ENCODE measurements around the gene P4HA2. TPM values are rescaled to one million over a fixed set of nuclear protein-coding genes. Genes with fewer than 3 reads are reported as not detected.

The P4HA2 gene
- total and polyA plus RNA-seq, 2 of the 13 experiments (the other 11 are each of a cell fraction or from before 2014, with no cell fraction given): 37.7 to 126 TPM

- TF ChIP-seq CC2D1A (CRISPR knock-in tag; IDR thresholded peaks at IDR 0.05) (no peak), TBP (CRISPR knock-in tag; IDR thresholded peaks at IDR 0.05) (no peak), ZFP90 (CRISPR knock-in tag; IDR thresholded peaks at IDR 0.05; ENCODE audit: borderline replicate concordance) (0 out of 2 replicates have a peak, but pooled peaks have one; percentile 59), ZFP37 (CRISPR knock-in tag; IDR thresholded peaks at IDR 0.05; ENCODE audit: borderline replicate concordance) (no peak), FOXJ3 (CRISPR knock-in tag; IDR thresholded peaks at IDR 0.05; ENCODE audit: borderline replicate concordance) (0 out of 2 replicates have a peak, but pooled peaks have one; percentile 21), NBN (conservative IDR thresholded peaks at IDR 0.05) (no peak), CEBPG (CRISPR knock-in tag; IDR thresholded peaks at IDR 0.05) (no peak), ZNF510 (CRISPR knock-in tag; IDR thresholded peaks at IDR 0.05; ENCODE audit: low read depth) (no peak), ZBTB49 (CRISPR knock-in tag; IDR thresholded peaks at IDR 0.05; ENCODE audit: borderline replicate concordance) (no peak), IKZF4 (CRISPR knock-in tag; IDR thresholded peaks at IDR 0.05; ENCODE audit: borderline replicate concordance, low read depth, not compliant biosample characterization) (no peak), XRCC5 (optimal IDR thresholded peaks at IDR 0.05; ENCODE audit: low read length) (peak; percentile 31), MIXL1 (CRISPR knock-in tag; IDR thresholded peaks at IDR 0.05) (no peak), POGK (CRISPR knock-in tag; conservative IDR thresholded peaks at IDR 0.05) (no peak), STAG1 (CRISPR knock-in tag; IDR thresholded peaks at IDR 0.05) (peak; percentile 68), ZNF562 (CRISPR knock-in tag; IDR thresholded peaks at IDR 0.05; ENCODE audit: borderline replicate concordance) (no peak), CTCF (CRISPR knock-in tag; IDR thresholded peaks at IDR 0.05) (peak; percentile 80), MTF2 (CRISPR knock-in tag; IDR thresholded peaks at IDR 0.05; ENCODE audit: borderline replicate concordance) (no peak), ZNF225 (CRISPR knock-in tag; IDR thresholded peaks at IDR 0.05) (no peak), MEIS2 (CRISPR knock-in tag; IDR thresholded peaks at IDR 0.05) (0 out of 2 replicates have a peak, but pooled peaks have one; percentile 49), SMC3 (IDR thresholded peaks at IDR 0.05; ENCODE audit: low read length) (peak; percentile 64), FLYWCH1 (CRISPR knock-in tag; IDR thresholded peaks at IDR 0.05) (no peak), ZSCAN12 (CRISPR knock-in tag; IDR thresholded peaks at IDR 0.05) (no peak)
These were observed 10.6 kb upstream of the P4HA2 start (continued) for GRCh38 chr5:132238169-132238744.
